Testis (tissue), 3 donors: ENCODE results near the gene PFKP. TPM values are rescaled to one million over a fixed set of nuclear protein-coding genes. Genes with fewer than 3 reads are reported as not detected.

Experiments
- DNase-seq: peaks from one replicate; pipeline ENCODE4 v3.0.0-alpha.2; 2019
- H3K27ac ChIP-seq, 2 donors: fragments of 200-600 bp; sonication (generic); one replicate each; pipeline ENCODE4 v1.5.1; 2019
- H3K27me3 ChIP-seq: fragments of 200-600 bp; sonication (generic); one replicate; pipeline ENCODE4 v1.5.1; 2019
- H3K36me3 ChIP-seq: fragments of 200-600 bp; sonication (generic); one replicate; pipeline ENCODE4 v1.5.1; 2017; ENCODE audit warnings: low read depth; ENCODE audit errors: missing control alignments
- H3K4me1 ChIP-seq: fragments of 200-600 bp; sonication (generic); one replicate; pipeline ENCODE4 v1.5.1; 2019
- H3K4me3 ChIP-seq, 2 donors: fragments of 200-600 bp; sonication (generic); one replicate each; pipeline ENCODE4 v1.5.1; 2017 to 2019
- H3K9me3 ChIP-seq: fragments of 200-600 bp; sonication (generic); one replicate; pipeline ENCODE4 v1.5.1; 2017
- CTCF ChIP-seq, 3 experiments: fragments of 450-650 bp in 2 of 3; fragments of 200-600 bp in 1 of 3; sonication (generic) in 1 of 3; IDR thresholded peaks; one replicate each; pipeline ENCODE4 v1.5.1; 2016 to 2019; ENCODE audit warnings: antibody characterized with exemption in 3 of 3, mild to moderate bottlenecking in 2 of 3, moderate library complexity in 1 of 3
- POLR2A ChIP-seq: fragments of 450-650 bp; IDR thresholded peaks from one replicate; pipeline ENCODE4 v1.6.1; 2017; ENCODE audit warnings: antibody characterized with exemption, mild to moderate bottlenecking, moderate library complexity
- WGBS, 2 donors: methylation state at CpG; one replicate each; pipeline ENCODE4 v1.1.5; 2018; 5-methylcytosine and 5-hydroxymethylcytosine counted together
- intact Hi-C: fragments of 100-400 bp; cut with DNase I; formaldehyde crosslinking; loops from one replicate; pipeline ENCODE4 v1.15.1; 2023; ENCODE audit warnings: low total_unique reads
- polyA plus RNA-seq: library from polyadenylated mRNA; stranded (reverse); fragments of 350-450 nt; fragmentation: Illumina TruSeq; extraction: RNeasy Lipid Tissue Mini Kit (QIAGEN cat#74804); gene quantifications from one replicate; pipeline ENCODE4 v1.2.3, GENCODE V29; 2014; ENCODE audit warnings: low read depth, low replicate concordance; ENCODE audit not compliant: insufficient read depth
- total RNA-seq, 2 donors: library from RNA; depleted of rRNA; stranded (reverse); fragments of >200 nt; gene quantifications; one replicate each; pipeline ENCODE4 v1.2.3, GENCODE V29; 2016

The PFKP gene
- total and polyA plus RNA-seq, 3 donors from 2014 or later = 134 to 447 (median 186) TPM

GRCh38 chr10:3125527-3126170 lies 58.3 kb downstream of the PFKP start:
- WGBS, 2 donors = 80 to 83% methylated on average over 5 to 23 of the region's 24 CpGs
- Histone ChIP-seq H3K27ac (no peak overlapping the region), H3K9me3 (no peaks in the 10 kb centered on the region), H3K36me3 (no peaks in the 10 kb centered on the region), H3K27me3 (no peaks in the 10 kb centered on the region), H3K4me3 (no peak overlapping the region), H3K4me1 (no peaks in the 10 kb centered on the region)
- intact Hi-C loops = no loop called here
- TF ChIP-seq CTCF (IDR thresholded peaks at IDR 0.05) = no peak
- no peak for TF ChIP-seq POLR2A
- DNase-seq = no peak

GRCh38 chr10:3126249-3126648 lies 58.9 kb downstream of the PFKP start:
- intact Hi-C loops = no loop called here
- no peak for DNase-seq
- 67 to 83% methylated on average over 10 to 15 of the region's 15 CpGs for WGBS, 2 donors
- no peaks in the 10 kb centered on the region for H3K4me1 ChIP-seq
- H3K9me3 ChIP-seq = no peaks in the 10 kb centered on the region
- H3K27ac ChIP-seq = no peak overlapping the region
- no peaks in the 10 kb centered on the region for H3K36me3 ChIP-seq
- H3K4me3 ChIP-seq = no peak overlapping the region
- no peak for TF ChIP-seq POLR2A
- TF ChIP-seq CTCF (IDR thresholded peaks at IDR 0.05) = no peak
- H3K27me3 ChIP-seq = no peaks in the 10 kb centered on the region

GRCh38 chr10:3126741-3127346 lies 59.5 kb downstream of the PFKP start:
- no peak overlapping the region for H3K4me3 ChIP-seq
- H3K4me1 ChIP-seq = no peaks in the 10 kb centered on the region
- WGBS, 2 donors = 53 to 58% methylated on average over 17 to 25 of the region's 25 CpGs
- no peak overlapping the region for H3K27ac ChIP-seq
- H3K27me3 ChIP-seq = no peaks in the 10 kb centered on the region
- H3K36me3 ChIP-seq = no peaks in the 10 kb centered on the region
- H3K9me3 ChIP-seq = no peaks in the 10 kb centered on the region
- intact Hi-C loops = no loop called here
- no peak for DNase-seq
- TF ChIP-seq CTCF (IDR thresholded peaks at IDR 0.05) (no peak), POLR2A (no peak)

- H3K4me1 ChIP-seq = no peaks in the 10 kb centered on the region
- H3K4me3 ChIP-seq = no peak overlapping the region
- H3K36me3 ChIP-seq = no peaks in the 10 kb centered on the region
- intact Hi-C loops = no loop called here
- H3K9me3 ChIP-seq = no peaks in the 10 kb centered on the region
- H3K27me3 ChIP-seq = no peaks in the 10 kb centered on the region
- no peak for DNase-seq
- 92 to 97% methylated on average over 10 of the region's 10 CpGs for WGBS, 2 donors
- no peak for TF ChIP-seq CTCF (IDR thresholded peaks at IDR 0.05)
- no peak for TF ChIP-seq POLR2A
- H3K27ac ChIP-seq = no peak overlapping the region
Measured at GRCh38 chr10:3127921-3128320, 60.6 kb downstream of the PFKP start.
